SK-N-DZ (cell line): Measurements from ENCODE around the gene CCBE1.
A peak's percentile ranks its signal among the peaks of the same experiment; 100 is the strongest.

Experiments used
- DNase-seq: peaks from one replicate; pipeline ENCODE4 v3.0.0-alpha.2; 2015; ENCODE audit warnings: low spot score

CCBE1 gene

DNA sequence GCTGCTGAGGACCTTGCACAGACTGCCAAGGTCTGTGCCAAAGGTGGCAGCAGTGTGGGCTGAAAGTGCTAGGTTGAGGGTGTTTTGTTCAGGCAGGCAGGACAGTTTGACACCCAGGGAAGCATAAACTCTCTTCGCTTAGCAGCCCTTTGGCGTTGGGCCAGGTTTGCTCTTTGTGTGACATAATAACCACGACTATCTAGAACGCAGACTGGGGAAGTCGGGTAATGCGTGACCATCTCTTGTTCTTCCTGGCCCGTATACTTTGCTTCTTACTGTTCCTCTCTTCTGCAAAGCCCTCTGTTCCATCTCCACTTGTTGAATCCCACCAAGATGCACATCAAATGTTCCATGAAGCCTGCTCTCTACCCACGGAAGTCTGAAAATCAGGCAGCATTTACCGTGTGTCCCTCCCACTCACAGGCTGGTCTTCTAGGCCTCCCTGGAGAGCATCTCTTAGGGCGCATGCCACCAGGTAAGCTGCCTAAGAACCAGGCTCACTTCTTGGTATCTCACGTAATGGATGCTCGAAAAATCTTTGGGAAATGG lies 241.4 kb downstream of the CCBE1 start:
- no peak for DNase-seq

DNA sequence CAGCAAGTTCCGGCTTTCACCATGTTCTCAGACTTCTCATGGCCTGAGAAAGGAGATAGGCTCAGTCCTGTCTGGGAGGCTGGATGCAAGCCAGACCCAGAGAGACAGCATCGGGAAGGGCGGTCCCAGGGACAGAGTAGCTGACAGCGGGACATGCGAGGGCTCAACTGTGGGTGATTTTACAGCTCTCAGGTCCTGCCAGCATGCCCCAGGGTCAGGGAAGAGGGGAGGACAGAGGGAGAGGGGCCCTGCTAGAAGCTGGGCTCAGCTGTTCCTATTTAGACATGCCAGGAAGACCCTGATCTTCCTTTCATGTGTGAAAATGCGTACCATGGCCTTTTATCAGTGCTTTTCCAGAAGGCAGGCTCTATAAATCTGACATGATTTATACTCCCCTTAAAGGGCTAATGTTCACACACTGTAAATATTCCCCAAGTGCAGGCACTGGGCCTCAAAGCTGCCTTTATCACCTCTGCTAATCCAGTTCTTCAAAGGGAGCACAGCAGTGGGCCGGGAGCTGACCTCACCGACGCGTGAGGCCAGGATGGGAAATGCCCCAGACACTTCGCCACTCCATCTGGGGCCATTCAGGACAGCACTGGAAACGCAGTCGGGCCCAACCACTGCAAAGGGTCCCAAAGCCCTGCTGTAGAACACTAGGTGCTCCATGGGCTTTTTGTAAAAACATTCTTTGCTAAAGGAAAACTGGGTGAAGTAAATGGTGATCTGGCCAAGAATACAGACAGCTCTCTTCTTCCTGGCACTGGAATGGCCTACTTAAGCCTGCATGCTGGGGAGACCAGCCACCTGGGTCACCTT lies 242.1 kb downstream of the CCBE1 start:
- DNase-seq: peak; percentile 72

DNA sequence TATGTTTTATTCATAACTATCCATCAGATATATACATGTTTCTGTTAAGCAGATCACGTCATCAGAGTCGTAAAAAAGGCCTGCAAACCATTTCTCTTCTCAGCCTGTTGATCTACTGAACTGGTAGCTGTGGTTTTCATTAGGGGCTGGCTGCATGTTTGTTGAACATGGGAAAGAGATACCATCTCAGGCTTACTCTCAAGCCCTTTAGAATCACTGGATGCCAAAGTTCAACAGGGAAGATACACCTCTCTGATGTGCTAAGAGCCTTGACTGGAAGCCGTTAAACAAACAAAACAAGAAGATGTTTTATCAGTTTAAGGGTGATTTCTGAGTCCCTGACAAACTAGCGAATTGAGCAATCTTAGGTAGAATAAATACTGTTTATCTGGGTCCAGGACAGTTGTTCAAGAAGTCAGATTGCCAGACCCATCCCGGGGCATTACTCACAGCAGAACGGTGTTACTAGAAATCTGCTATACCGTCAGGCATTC lies 243.7 kb downstream of the CCBE1 start:
- DNase-seq: peak; percentile 33

DNA sequence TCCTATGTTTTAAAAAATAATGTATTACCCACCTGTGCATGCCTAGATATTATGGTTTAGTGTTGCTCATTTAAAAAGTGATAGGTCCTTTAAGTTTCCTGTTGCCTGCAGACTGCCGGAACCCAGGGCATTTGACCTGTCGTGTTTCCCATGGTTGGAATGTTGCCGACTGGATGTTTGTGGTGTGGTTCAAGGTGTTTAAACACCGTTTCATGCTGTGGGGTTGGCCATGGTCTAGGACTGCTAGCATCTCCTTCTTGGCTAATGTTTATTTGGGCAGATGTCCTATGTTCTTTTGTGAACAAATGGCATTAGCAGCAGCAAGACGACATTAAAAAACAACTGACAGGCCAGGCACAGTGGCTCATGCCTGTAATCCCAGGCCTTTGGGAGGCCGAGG lies 245.3 kb downstream of the CCBE1 start:
- no peak for DNase-seq

DNA sequence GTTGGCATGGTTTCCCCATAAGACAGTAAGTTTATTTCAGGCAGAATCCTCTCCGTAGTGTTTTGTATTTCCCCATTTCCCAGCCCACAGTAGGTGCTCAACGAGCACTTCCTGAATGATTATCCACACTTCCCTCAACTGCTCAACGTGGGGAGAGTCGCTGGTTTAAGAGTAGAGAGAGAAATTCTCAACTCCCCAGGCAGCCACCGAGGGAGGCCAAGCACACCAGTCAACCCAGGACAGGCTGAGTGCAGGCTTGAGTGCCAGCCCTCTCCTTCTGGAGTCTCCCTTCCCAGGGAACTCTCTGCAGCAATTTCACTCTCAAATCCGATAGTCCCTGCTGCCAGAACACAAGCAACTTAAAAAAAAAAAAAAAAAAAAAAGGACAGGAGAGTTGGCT lies 246.2 kb downstream of the CCBE1 start:
- DNase-seq: no peak

DNA sequence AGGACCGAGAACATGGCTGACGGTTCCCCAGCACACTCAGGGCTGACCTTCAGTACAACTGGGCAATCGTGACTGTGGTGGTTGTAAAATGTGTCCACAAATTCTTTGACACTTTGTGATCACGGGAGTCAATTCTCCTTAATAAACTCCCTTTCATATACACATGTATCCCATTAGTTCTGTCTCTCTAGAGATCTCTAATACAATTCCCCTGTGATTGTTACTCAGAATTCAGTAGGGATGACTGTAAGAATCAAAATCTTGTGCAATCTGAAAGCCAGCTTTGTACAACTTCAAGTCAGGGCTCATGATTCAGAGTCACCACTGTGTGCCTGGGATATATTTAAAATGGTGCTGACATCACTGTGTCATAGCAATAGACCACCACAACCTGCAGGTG lies 248.7 kb downstream of the CCBE1 start:
- no peak for DNase-seq

DNA sequence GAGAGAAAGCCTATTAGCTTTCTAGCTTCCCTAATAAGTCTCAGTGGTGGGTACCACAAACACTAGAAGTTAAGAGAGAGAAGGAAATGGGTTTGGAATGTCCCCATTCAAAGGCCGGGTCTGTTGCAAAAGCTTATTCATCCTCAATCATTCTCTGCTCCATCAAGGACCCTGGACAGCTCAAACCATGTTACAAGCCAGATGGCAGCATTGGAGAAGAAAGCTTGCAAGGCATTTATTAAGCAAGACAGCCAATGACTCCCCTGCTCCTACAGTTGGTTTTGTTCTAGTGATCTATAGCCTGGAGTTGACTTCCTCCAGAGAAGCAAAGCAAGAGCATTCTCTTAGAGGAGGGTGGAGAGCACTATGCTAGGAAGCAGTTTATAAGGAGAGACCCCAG lies 251.2 kb downstream of the CCBE1 start:
- no peak for DNase-seq

DNA sequence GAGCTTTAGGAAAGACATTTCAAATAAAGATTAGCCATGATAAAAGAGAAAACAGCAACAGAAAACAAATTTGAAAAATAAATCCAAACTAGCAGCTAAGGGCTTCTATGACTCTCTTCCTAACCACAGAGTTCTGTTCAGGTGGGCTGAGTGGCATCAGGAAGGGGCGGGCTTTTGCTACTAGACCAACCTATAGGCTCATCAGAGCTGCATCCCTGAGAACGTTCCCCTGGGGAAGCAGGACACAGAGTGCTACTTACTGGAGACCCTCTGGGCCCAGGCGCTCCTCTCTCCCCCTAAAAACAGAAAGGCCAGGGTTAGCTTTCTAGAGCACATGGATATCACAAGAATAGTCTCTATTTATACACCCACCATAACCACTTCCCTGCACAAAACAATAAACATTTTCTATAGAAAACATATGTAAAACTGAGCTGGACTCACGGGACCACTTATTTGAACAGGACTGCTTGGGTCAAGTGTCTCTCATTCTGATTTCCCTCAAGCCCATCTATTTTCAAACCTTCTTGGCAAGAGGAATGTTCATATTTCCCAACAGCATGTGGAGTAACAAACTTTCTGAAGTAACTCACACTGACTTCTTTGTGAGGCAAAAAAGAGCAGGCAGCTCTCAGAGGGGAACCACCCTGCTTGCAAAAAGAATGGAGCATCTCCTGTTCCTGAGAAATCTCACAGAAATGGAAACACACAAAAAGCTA lies 259.2 kb downstream of the CCBE1 start:
- DNase-seq: no peak

DNA sequence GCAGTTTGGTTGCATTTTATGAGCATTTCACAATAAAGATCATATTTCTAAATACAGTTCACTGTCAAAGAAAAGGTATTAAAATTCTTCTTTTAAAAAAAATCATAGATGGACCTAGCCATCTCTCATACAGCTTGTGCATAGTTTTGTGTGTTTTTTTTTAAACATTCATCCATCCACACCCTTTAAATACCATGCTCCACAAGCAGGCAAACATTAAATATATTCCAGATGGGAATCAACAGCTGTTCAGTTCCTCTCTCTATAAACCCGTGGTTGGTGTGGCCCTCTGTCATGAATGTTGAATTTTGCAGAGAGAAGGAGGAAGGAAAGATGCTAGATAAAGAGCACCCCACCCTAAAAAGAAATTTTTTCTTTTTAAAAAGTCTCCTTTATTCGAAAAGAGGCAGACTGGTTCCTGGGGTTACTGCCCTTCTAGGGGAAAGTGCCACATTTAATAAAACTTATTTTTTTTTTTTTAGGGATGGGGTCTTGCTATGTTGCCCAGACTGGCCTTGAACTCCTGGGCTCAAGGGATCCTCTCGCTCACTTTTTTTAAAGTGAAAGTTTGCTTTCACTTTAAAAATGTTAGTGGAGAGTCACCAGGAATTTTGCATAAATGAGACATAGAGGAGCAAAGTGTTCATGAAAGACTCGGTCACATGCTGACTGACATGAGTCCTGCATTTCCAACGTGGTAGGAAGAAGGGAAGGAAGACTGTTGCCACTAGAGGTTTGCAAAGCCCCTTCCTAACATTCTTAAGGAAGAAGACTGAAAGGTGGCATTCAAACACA lies 264.2 kb downstream of the CCBE1 start:
- DNase-seq: no peak

DNA sequence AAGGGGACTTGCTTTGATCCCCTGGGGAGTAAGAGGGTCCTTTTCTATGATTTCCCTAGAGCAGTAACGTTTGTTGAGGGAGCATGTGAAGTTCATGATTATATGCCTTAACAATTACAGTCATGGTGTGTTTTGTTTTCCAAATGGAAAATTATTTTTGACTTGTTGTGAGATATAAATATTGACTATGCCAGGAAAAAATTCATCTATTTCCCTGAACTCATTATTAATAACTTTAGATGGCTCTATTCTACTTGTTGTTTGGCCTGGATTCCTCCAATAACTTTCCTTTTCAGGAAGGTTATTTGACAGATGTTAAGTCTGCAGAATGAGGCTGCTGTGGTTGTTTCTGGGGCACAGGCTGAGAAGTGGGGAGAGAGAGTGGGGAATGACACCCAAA lies 266.1 kb downstream of the CCBE1 start:
- no peak for DNase-seq

DNA sequence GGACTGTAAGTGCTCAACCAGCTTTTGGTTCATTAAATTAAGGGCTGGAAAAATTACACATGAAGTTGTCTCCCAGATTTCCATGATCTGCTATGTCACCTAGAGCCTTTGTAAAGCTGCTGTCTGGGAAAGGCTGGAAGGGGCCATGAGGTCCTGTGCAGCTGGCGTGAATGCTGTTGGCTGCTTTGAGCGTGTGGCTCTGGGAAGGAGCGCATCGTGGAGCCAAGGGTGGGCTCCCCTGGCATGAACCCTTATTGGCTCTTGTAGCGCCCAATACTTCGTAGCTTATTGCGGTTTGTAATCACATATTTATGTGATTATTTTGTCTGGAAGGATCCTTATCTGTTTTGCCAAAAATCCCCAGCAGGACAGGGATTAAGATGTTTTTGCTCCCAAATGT lies 267.6 kb downstream of the CCBE1 start:
- peak; percentile 83 for DNase-seq

DNA sequence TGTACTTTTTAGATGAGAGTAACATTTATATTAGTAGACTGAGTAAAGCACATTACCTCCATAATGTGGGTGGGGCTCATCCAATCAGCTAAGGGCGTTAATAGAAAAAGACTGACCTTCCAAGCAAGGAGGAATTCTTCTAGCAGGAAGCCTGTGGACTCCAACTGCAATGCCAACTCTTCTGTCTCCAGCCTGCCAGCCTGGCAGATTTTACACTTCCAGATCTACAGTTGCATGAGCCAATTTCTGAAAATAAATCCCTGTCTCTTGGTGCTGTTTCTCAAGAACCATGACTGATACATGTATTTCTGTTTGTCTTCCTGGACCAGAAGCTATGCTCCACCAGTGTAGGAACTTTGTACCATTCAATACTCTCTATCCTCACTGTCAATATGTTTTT lies 269.2 kb downstream of the CCBE1 start:
- no peak for DNase-seq

DNA sequence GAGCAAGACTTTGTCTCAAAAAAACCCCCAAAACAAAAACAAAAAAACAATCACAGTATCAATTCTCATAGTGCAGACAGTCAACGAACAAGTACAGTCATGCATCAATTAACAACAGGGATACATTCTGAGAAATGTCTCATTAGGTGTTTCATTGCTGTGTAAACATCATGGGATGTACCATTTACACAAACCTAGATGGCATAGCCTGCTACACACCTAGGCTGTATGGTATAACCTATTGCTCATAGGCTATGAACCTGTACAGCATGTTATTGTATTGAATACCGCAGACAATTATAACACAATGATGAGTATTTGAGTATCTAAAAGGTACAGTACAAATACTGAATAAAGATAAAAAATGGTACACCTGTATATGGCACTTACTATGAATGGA lies 270.4 kb downstream of the CCBE1 start:
- DNase-seq: no peak

DNA sequence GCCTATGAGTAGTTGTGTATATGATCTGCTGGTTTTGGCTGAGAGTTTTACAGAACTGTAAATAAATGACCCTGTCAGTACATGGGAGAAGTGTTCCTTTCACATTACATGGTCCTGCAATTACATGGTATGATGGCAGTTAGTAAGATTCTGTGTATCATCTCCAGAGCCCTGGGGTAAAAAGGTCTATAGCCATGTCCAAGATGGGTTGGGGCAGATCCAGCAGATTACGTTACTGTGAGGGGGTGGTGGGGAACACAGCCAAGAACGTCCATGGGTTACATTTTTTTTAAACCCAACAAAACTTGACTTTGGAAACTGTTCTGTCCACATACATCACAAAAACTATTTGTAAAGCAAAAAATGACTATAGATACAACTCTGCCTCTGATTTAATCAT lies 274.0 kb downstream of the CCBE1 start:
- no peak for DNase-seq

DNA sequence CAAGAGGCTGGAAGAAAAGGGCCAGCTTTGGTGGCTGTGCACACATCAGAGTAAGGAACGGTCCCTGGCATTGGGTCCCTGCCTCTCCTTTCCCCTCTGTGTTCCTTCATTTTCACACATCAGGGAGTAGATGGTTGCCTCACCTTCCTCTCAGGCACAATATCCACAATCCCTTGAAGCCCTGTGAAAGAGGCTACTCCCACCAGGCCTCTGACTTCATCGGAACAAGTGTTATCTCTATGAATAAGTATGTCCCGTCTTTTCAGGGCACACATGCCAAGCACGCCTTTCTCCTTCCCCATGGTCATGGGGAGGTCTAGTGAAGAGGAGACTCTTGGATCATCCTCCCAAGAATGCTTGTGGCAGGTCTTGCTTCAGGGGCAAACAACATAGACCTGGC lies 277.0 kb downstream of the CCBE1 start:
- no peak for DNase-seq

DNA sequence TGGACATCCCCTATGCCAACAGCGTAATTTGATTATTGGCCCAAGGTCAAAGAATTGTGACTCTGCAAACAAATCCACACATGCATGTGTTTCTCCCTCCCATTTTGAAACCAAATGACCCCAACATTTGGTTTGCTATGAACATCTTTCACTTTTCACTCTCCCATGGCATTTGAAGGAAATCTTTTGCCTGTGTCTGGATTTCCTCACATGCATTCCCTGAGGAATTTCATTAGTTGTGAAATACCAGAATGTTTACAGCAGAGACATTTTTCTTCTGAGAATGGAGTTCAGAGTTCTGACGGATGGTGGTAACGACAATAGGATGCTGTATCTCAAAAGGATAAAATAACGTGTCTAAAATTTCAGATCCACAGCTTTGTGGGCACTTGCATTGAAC lies 277.8 kb downstream of the CCBE1 start:
- DNase-seq: peak; percentile 29

DNA sequence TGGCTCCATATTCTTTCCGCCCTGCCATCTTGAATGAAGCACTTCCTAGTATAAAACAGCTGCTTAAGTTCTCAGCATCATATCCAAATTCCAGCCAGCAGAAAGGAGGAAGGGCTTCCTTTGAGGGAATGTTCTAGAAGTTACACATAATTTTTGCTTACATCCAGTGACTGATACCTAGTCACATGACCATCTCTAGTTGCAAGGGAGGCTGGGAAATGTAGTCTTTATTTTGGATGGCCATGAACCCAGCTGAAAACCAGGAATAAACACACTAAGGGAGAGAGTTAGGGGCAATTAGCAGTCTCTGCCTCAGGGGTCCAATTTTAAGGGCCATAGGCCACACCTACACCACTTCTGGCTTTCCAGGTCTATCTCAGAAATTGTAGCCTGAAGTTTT lies 280.4 kb downstream of the CCBE1 start:
- peak; percentile 23 for DNase-seq

DNA sequence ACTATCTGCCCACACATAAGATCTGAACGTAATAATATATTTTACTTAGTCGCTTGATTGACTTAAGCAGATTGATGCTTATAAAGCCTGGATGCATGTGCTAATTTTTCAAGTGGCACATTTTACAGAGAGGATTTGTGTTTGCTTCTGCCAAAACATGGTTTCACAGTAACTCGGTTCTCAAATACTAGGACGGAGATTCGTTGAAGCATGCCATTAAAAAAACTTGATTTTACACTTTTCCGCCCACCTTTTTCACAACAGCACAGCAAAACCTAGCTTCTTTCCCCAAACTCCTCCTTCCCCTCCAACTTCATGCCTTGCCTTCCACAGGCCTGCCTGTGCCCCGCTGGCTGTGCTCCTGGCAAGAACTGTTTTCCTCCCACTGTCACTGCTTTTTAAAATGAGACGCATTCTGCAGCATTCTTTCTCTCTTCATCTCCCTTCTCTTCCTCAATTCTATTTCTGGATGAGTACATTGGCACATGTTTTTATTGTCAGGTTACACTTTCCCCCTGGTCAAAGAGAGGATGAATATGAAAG lies 283.0 kb downstream of the CCBE1 start:
- DNase-seq: no peak

DNA sequence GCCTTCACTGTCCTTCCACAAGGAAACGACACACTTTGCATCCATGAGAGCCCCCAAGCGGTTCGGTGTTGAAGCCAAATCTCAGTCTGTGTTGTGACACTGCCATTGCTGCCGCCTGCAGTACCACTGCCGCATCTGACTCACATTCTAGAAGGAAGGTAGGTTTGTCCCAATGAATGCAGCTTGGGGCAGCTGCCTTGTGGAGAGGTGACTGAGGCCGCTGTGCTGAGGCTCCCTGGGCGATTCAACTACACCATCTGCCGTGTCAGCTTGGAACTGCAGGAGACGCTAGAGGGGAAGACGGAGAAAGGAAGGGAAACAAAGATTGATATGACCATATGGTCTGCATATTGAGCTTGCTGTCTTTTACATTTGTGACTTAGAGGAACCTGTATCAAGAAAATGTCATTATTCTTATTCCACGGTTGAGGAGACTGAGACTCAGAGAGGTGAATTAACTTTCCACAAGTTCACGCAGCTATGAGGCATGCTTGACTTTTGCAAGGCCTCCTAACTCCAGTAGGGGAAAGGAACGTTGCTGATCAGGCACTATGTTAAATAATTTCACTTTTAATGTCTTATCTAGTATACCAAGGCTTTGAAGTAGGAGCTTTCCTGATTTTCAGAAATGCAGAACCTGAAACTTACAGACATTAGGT lies 294.7 kb downstream of the CCBE1 start:
- DNase-seq: peak; percentile 94

DNA sequence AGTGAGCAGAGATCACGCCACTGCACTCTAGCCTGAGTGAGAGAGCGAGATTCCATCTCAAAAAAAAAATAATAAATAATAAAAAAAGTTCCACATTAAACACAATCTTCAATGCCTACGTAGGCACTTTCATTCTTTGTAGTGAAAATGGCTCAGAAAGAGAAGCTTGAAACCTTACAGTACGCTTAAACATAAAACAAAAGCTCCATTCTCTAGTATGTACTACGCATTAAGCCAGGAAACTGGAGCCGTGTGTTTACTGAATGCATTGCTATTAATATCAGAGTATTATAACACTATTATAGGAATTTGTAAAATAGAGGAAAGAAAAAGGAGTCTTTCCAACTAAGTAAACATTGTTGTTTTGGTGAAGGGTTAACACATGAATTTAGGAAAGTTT lies 296.8 kb downstream of the CCBE1 start:
- DNase-seq: no peak
